HG02970 (cell line): ENCODE data around the gene HAAO.

Experiments used
- ATAC-seq: cut with Tn5 transposase; IDR thresholded peaks from one replicate; pipeline ENCODE4 v1.9.1; 2021; ENCODE audit warnings: mild to moderate bottlenecking, moderate library complexity, moderate number of reproducible peaks; ENCODE audit not compliant: unreplicated experiment, low FRiP score

Gene HAAO

GRCh38 chr2:42770288-42771131 lies 21.9 kb downstream of the HAAO start:
- ATAC-seq = no peak

GRCh38 chr2:42769583-42770287 lies 22.6 kb downstream of the HAAO start:
- no peak for ATAC-seq

GRCh38 chr2:42768706-42769256 lies 23.6 kb downstream of the HAAO start:
- no peak for ATAC-seq

GRCh38 chr2:42767899-42768705 lies 24.3 kb downstream of the HAAO start:
- no peak for ATAC-seq

GRCh38 chr2:42767080-42767898 lies 25.1 kb downstream of the HAAO start:
- ATAC-seq = no peak

- ATAC-seq = no peak
Observed at GRCh38 chr2:42765686-42766085, 26.7 kb downstream of the HAAO start.

GRCh38 chr2:42764901-42765300 lies 27.5 kb downstream of the HAAO start:
- no peak for ATAC-seq

- no peak for ATAC-seq
Observed at GRCh38 chr2:42764096-42764495, 28.3 kb downstream of the HAAO start, which contains the start of gene OXER1. TSS of gene OXER1 (minus strand) at chr2:42764135. CDS start at chr2:42764062, 73 bp downstream.

GRCh38 chr2:42762823-42763804 lies 29.3 kb downstream of the HAAO start:
- ATAC-seq = no peak

- no peak for ATAC-seq
Observed at GRCh38 chr2:42762155-42762554, 30.2 kb downstream of the HAAO start.

GRCh38 chr2:42761554-42761953 lies 30.8 kb downstream of the HAAO start:
- ATAC-seq = no peak

- no peak for ATAC-seq
Observed at GRCh38 chr2:42758751-42759150, 33.6 kb downstream of the HAAO start.

GRCh38 chr2:42757981-42758740 lies 34.2 kb downstream of the HAAO start:
- ATAC-seq = no peak

- no peak for ATAC-seq
Observed at GRCh38 chr2:42756966-42757513, 35.3 kb downstream of the HAAO start.

GRCh38 chr2:42756150-42756775 lies 36.1 kb downstream of the HAAO start:
- no peak for ATAC-seq

- ATAC-seq = no peak
Observed at GRCh38 chr2:42755191-42755880, 37.0 kb downstream of the HAAO start.

GRCh38 chr2:42754776-42755140 lies 37.6 kb downstream of the HAAO start:
- ATAC-seq = no peak
